Type B pancreatic cell (in vitro differentiated cells): ENCODE results near the gene TRRAP. TPM values are rescaled to one million over a fixed set of nuclear protein-coding genes. Genes with fewer than 3 reads are reported as not detected.

ENCODE experiments used
- DNase-seq: peaks from one replicate; pipeline ENCODE4 v3.0.0; 2021; ENCODE audit warnings: mixed read lengths; ENCODE audit not compliant: unreplicated experiment; ENCODE audit errors: extremely low spot score
- H3K27ac Mint-ChIP-seq: 2 replicates; pipeline ENCODE4 v1.8.0; 2021; ENCODE audit warnings: mild to moderate bottlenecking, mixed read lengths
- H3K27me3 Mint-ChIP-seq: 2 replicates; pipeline ENCODE4 v1.8.0; 2021; ENCODE audit warnings: mixed read lengths
- H3K36me3 Mint-ChIP-seq: 2 replicates; pipeline ENCODE4 v1.8.0; 2021; ENCODE audit warnings: mixed read lengths
- H3K4me1 Mint-ChIP-seq: one replicate; pipeline ENCODE4 v1.8.0; 2021; ENCODE audit warnings: mixed read lengths; ENCODE audit not compliant: unreplicated experiment
- H3K4me3 Mint-ChIP-seq: 2 replicates; pipeline ENCODE4 v1.8.0; 2021; ENCODE audit warnings: mild to moderate bottlenecking, mixed read lengths
- H3K9me3 Mint-ChIP-seq: 2 replicates; pipeline ENCODE4 v1.8.0; 2021; ENCODE audit warnings: mixed read lengths
- CTCF ChIP-seq: fragments of 200-600 bp; sonication (generic); conservative IDR thresholded peaks from 2 replicates; pipeline ENCODE4 v1.5.0; 2021; ENCODE audit warnings: antibody characterized with exemption, mild to moderate bottlenecking
- total RNA-seq: library from RNA; stranded (reverse); gene quantifications from 2 replicates; pipeline ENCODE4 v1.2.1, GENCODE V29; 2021; ENCODE audit warnings: low replicate concordance

TRRAP gene
- total RNA-seq, 1 donor from 2014 or later, result 65.7 TPM

DNA sequence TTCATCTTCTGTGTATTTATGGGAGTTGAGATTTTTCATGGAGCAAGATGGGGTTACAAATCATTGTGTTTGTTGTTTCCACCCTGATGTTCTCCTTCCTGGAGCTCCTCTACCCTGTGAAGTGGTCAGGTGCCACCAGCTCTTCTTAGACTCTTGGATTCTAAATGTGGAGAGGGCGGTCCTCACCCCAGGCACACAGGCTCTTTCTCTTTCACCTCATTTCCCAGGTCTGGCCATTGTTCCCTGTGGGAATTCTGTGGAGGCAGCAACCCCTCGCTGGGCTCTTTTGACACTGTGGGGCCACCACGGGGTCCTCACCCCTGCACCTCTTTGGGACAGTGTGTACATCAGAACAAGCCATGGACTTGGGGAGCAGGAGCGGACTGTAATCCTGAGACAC lies 95.9 kb downstream of the TRRAP start:
- Mint-ChIP-seq H3K9me3 (no peaks in the 10 kb centered on the region), H3K27me3 (no peaks in the 10 kb centered on the region), H3K27ac (no peak overlapping the region), H3K36me3 (peaks cover 25% of the 10 kb centered on the region), H3K4me1 (no peaks in the 10 kb centered on the region), H3K4me3 (no peak overlapping the region)
- TF ChIP-seq CTCF, result no peak
- DNase-seq, result no peak

DNA sequence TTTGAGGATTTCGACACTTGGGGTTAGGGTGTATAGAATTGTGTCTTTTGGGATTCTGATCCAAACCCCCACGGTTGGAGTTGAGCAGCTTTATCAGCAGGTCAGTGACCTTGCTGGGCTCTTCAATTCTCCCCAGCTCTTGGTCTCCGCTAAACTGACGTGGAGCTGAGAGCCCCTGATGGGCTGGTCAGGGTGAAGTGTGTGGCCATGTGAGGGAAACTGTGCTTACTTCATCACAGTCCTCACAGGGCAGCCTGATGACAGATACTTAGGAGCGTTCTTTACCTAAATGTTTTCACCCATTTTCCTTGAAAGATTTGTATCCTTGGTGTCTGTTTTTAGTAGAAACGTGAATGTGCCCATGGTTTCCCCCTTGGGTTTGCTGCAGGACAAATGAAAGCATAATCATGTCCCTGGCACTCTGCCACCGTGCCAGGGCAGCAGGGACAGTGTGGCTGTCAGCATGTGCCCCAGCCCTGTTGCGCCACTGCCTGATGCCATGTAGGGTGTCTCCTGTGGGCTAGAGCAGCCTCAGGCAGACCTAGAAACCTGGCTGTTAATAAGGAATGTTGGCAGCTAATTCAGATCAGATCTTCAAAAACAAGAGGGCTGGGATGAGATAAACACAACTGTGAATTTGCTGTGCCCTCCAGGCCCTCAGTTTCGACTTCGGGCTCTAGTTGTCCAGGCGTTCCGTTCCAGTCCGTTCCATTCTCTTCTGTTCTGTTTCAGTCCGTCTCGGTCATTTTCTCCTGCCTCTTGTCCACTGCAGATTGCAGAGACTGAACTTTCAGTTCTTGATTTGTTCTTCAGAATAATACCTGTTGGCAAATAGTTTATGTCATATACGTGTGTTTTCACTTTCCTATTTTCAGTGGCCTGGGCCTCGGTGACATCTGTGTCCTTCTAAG lies 96.8 kb downstream of the TRRAP start:
- no peak overlapping the region for H3K27ac Mint-ChIP-seq
- H3K9me3 Mint-ChIP-seq, result no peaks in the 10 kb centered on the region
- TF ChIP-seq CTCF, result no peak
- no peaks in the 10 kb centered on the region for H3K4me1 Mint-ChIP-seq
- DNase-seq, result no peak
- peaks cover 26% of the 10 kb centered on the region for H3K36me3 Mint-ChIP-seq
- H3K27me3 Mint-ChIP-seq, result no peaks in the 10 kb centered on the region
- no peak overlapping the region for H3K4me3 Mint-ChIP-seq

- no peak for DNase-seq
- H3K36me3 Mint-ChIP-seq, result peaks cover 28% of the 10 kb centered on the region
- no peak overlapping the region for H3K27ac Mint-ChIP-seq
- H3K4me3 Mint-ChIP-seq, result no peak overlapping the region
- H3K4me1 Mint-ChIP-seq, result no peaks in the 10 kb centered on the region
- no peaks in the 10 kb centered on the region for H3K27me3 Mint-ChIP-seq
- no peak for TF ChIP-seq CTCF
- H3K9me3 Mint-ChIP-seq, result no peaks in the 10 kb centered on the region
Measured at GRCh38 chr7:98976396-98977185, 98.3 kb downstream of the TRRAP start.

GRCh38 chr7:98978672-98979071 lies 100.3 kb downstream of the TRRAP start:
- H3K4me3 Mint-ChIP-seq, result no peak overlapping the region
- no peak overlapping the region for H3K27ac Mint-ChIP-seq
- H3K27me3 Mint-ChIP-seq, result no peaks in the 10 kb centered on the region
- H3K9me3 Mint-ChIP-seq, result no peaks in the 10 kb centered on the region
- H3K36me3 Mint-ChIP-seq, result peaks cover 25% of the 10 kb centered on the region
- no peaks in the 10 kb centered on the region for H3K4me1 Mint-ChIP-seq
- TF ChIP-seq CTCF, result no peak
- no peak for DNase-seq

DNA sequence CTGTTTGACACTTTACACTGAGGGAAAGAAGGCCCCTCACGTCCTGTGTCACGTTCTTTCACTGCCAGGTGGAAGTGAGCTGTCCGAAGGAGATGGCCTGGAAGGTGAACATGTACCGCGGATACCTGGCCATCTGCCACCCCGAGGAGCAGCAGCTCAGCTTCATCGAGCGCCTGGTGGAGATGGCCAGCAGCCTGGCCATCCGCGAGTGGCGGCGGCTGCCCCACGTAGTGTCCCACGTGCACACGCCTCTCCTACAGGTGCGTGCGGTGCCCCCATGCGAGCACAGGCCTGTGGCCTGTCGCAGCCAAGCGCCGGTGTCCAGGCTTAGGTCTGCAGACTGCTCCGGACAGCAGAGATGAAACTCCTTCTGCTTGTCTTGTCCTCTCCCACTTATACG lies 103.4 kb downstream of the TRRAP start:
- TF ChIP-seq CTCF, result no peak
- no peaks in the 10 kb centered on the region for H3K9me3 Mint-ChIP-seq
- DNase-seq, result no peak
- H3K4me3 Mint-ChIP-seq, result no peak overlapping the region
- H3K4me1 Mint-ChIP-seq, result no peaks in the 10 kb centered on the region
- H3K27ac Mint-ChIP-seq, result no peak overlapping the region
- no peaks in the 10 kb centered on the region for H3K27me3 Mint-ChIP-seq
- H3K36me3 Mint-ChIP-seq, result peaks cover 42% of the 10 kb centered on the region
